Neural cell (in vitro differentiated cells): ENCODE measurements around the gene CAMSAP2. TPM values are rescaled to one million over a fixed set of nuclear protein-coding genes. Genes with fewer than 3 reads are reported as not detected.

Source experiments
- H2AFZ ChIP-seq: fragments of 200-600, 300-800 bp; sonication (generic), shearing (Covaris generic); 2 replicates; pipeline ENCODE4 v1.6.0; 2014; ENCODE audit warnings: low read depth, mild to moderate bottlenecking, antibody characterized with exemption, low read length, moderate library complexity
- H3F3A ChIP-seq: fragments of 200-600 bp; shearing (Covaris generic); 2 replicates; pipeline ENCODE4 v1.6.1; 2016; ENCODE audit warnings: mild to moderate bottlenecking, moderate library complexity, mixed read lengths, antibody characterized with exemption, low read length; ENCODE audit not compliant: insufficient read depth, poor library complexity, severe bottlenecking
- H3K27ac ChIP-seq: fragments of 200-600, 300-800 bp; sonication (generic), shearing (Covaris generic); 2 replicates; pipeline ENCODE4 v1.5.1; 2014; ENCODE audit warnings: mild to moderate bottlenecking, low read length, moderate library complexity
- H3K27me3 ChIP-seq: fragments of 300-800, 200-600 bp; sonication (generic), shearing (Covaris generic); 2 replicates; pipeline ENCODE4 v1.6.0; 2014; ENCODE audit warnings: mild to moderate bottlenecking, low read depth, low read length, moderate library complexity; ENCODE audit not compliant: insufficient read depth
- H3K36me3 ChIP-seq: fragments of 300-800, 200-600 bp; sonication (generic), shearing (Covaris generic); 2 replicates; pipeline ENCODE4 v1.5.1; 2014; ENCODE audit warnings: mild to moderate bottlenecking, antibody characterized with exemption, low read length, moderate library complexity; ENCODE audit not compliant: insufficient read depth
- H3K4me2 ChIP-seq: fragments of 300-800, 200-600 bp; sonication (generic), shearing (Covaris generic); 2 replicates; pipeline ENCODE4 v1.6.0; 2014; ENCODE audit warnings: mild to moderate bottlenecking, low read length
- H3K4me3 ChIP-seq: fragments of 300-800, 200-600 bp; sonication (generic), shearing (Covaris generic); 2 replicates; pipeline ENCODE4 v1.5.1; 2014; ENCODE audit warnings: mild to moderate bottlenecking, low read length, moderate library complexity
- H3K79me2 ChIP-seq: fragments of 200-600 bp; shearing (Covaris generic); replicated peaks from 2 replicates; pipeline ENCODE4 v1.6.0; 2014; ENCODE audit warnings: mild to moderate bottlenecking, low read length, moderate library complexity; ENCODE audit not compliant: insufficient read depth
- H3K9ac ChIP-seq: fragments of 300-800, 200-600 bp; sonication (generic), shearing (Covaris generic); 2 replicates; pipeline ENCODE4 v1.6.1; 2016; ENCODE audit warnings: mild to moderate bottlenecking, low read length, mixed read lengths
- H3K9me2 ChIP-seq: fragments of 200-600 bp; shearing (Covaris generic); 2 replicates; pipeline ENCODE4 v1.6.1; 2016; ENCODE audit warnings: mild to moderate bottlenecking, low read length, mixed read lengths; ENCODE audit not compliant: insufficient read depth
- H3K9me3 ChIP-seq: fragments of 200-600, 300-800 bp; sonication (generic), shearing (Covaris generic); 2 replicates; pipeline ENCODE4 v1.6.1; 2016; ENCODE audit warnings: mild to moderate bottlenecking, mixed run types, low read length, moderate library complexity, mixed read lengths
- H4K20me1 ChIP-seq: fragments of 200-600 bp; shearing (Covaris generic); 2 replicates; pipeline ENCODE4 v1.6.1; 2016; ENCODE audit warnings: mild to moderate bottlenecking, mixed run types; ENCODE audit not compliant: insufficient read depth
- CTCF ChIP-seq: fragments of 450-650 bp; IDR thresholded peaks from 2 replicates; pipeline ENCODE4 v1.5.1; 2014; ENCODE audit warnings: antibody characterized with exemption, mild to moderate bottlenecking, moderate library complexity; ENCODE audit not compliant: poor library complexity, severe bottlenecking
- EP300 ChIP-seq: fragments of 450-650 bp; conservative IDR thresholded peaks from 2 replicates; pipeline ENCODE4 v1.6.1; 2014; ENCODE audit warnings: antibody characterized with exemption, mild to moderate bottlenecking, moderate library complexity; ENCODE audit not compliant: poor library complexity, severe bottlenecking
- EZH2 ChIP-seq: fragments of 200-600, 300-800 bp; shearing (Covaris generic), sonication (generic); IDR thresholded peaks from 2 replicates; pipeline ENCODE4 v1.6.1; 2014; ENCODE audit warnings: antibody characterized with exemption, low read length, borderline replicate concordance, mild to moderate bottlenecking; ENCODE audit not compliant: insufficient read depth, poor library complexity, severe bottlenecking
- MXI1 ChIP-seq: fragments of 450-650 bp; conservative IDR thresholded peaks from 2 replicates; pipeline ENCODE4 v1.6.1; 2014; ENCODE audit warnings: antibody characterized with exemption, mild to moderate bottlenecking; ENCODE audit not compliant: poor library complexity, severe bottlenecking
- POLR2AphosphoS5 ChIP-seq: IDR thresholded peaks from 2 replicates; pipeline ENCODE4 v1.6.1; 2012
- RAD21 ChIP-seq: fragments of 450-650 bp; conservative IDR thresholded peaks from 2 replicates; pipeline ENCODE4 v1.6.1; 2014; ENCODE audit warnings: antibody characterized with exemption, mild to moderate bottlenecking, moderate library complexity
- REST ChIP-seq: IDR thresholded peaks from 2 replicates; pipeline ENCODE4 v1.6.1; 2012; ENCODE audit warnings: borderline replicate concordance
- SMC3 ChIP-seq: fragments of 450-650 bp; conservative IDR thresholded peaks from 2 replicates; pipeline ENCODE4 v1.6.1; 2014; ENCODE audit warnings: antibody characterized with exemption, mild to moderate bottlenecking, moderate library complexity; ENCODE audit not compliant: poor library complexity
- TAF1 ChIP-seq: IDR thresholded peaks from 2 replicates; pipeline ENCODE4 v1.6.1; 2012; ENCODE audit warnings: low read depth
- polyA plus RNA-seq: library from polyadenylated mRNA; depleted of rRNA; stranded (reverse); fragments of >200 nt; gene quantifications from 2 replicates; pipeline ENCODE4 v1.2.3, GENCODE V29; 2014

Gene CAMSAP2
- polyA plus RNA-seq, 1 donor from 2014 or later = 52.7 TPM

- Histone ChIP-seq H3K9me3 (no peaks in the 10 kb centered on the region), H3K27ac (no peak overlapping the region), H3K79me2 (peaks cover 22% of the 10 kb centered on the region), H3K9ac (no peak overlapping the region), H3K4me3 (no peak overlapping the region), H2AFZ (no peak overlapping the region), H3F3A (peaks cover 4% of the 10 kb centered on the region), H3K36me3 (no peaks in the 10 kb centered on the region), H3K4me2 (no peak overlapping the region), H3K9me2 (no peaks in the 10 kb centered on the region), H4K20me1 (no peaks in the 10 kb centered on the region), H3K27me3 (no peaks in the 10 kb centered on the region)
- TF ChIP-seq SMC3 = no peak
- no peak for TF ChIP-seq CTCF
- no peak for TF ChIP-seq EZH2
- no peak for TF ChIP-seq REST
Observed at GRCh38 chr1:200805719-200806118, 67.0 kb downstream of the CAMSAP2 start.

GRCh38 chr1:200808846-200809245 lies 70.2 kb downstream of the CAMSAP2 start:
- no peak for TF ChIP-seq TAF1
- no peak for TF ChIP-seq REST
- TF ChIP-seq EZH2 = no peak
- TF ChIP-seq MXI1 = no peak
- TF ChIP-seq POLR2AphosphoS5 = no peak
- TF ChIP-seq SMC3 = no peak
- no peak for TF ChIP-seq EP300
- TF ChIP-seq RAD21 = no peak
- no peak for TF ChIP-seq CTCF
- no peaks in the 10 kb centered on the region for H4K20me1 ChIP-seq
- H3K4me2 ChIP-seq = no peak overlapping the region
- H3K79me2 ChIP-seq = no peaks in the 10 kb centered on the region
- no peaks in the 10 kb centered on the region for H3K9me2 ChIP-seq
- H3K27ac ChIP-seq = no peak overlapping the region
- H3F3A ChIP-seq = peaks cover 4% of the 10 kb centered on the region
- no peaks in the 10 kb centered on the region for H3K36me3 ChIP-seq
- no peak overlapping the region for H3K9ac ChIP-seq
- no peak overlapping the region for H3K4me3 ChIP-seq
- H3K9me3 ChIP-seq = no peaks in the 10 kb centered on the region
- H3K27me3 ChIP-seq = no peaks in the 10 kb centered on the region
- H2AFZ ChIP-seq = no peak overlapping the region
